ENCODE measurements around the gene REN.

REN gene

DNA sequence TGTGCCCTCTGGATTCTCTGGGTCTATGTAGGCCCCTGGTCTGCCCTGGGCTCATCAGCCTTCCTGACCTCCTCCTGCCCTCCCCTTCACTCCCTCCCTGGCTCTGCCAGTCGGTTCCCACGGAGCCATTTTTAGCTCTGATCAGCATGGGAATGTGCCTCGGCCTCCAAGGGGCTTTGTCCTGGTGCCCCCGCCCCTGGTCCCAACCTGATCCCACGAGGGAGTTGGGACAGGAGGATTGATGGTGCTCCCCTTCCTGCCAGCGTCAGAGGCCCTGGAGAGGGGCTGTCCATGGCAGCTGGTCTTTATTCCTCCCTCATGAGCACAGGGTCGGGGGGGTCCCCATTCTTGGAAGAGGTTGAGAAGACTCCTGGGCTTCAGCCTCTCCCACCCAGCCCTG, 39.2 kb downstream of the REN start:
- no peak for DNase-seq
- in situ Hi-C loops (cut with HindIII; ENCODE audit: low pct_ligation_motif_present, low pct_unique_long_range_greater_than_20kb, low sequenced_read_pairs): loop anchor here (25.0 kb wide), 1 partner anchor 265 kb away; the partner anchor contains the start of gene SNRPE

DNA sequence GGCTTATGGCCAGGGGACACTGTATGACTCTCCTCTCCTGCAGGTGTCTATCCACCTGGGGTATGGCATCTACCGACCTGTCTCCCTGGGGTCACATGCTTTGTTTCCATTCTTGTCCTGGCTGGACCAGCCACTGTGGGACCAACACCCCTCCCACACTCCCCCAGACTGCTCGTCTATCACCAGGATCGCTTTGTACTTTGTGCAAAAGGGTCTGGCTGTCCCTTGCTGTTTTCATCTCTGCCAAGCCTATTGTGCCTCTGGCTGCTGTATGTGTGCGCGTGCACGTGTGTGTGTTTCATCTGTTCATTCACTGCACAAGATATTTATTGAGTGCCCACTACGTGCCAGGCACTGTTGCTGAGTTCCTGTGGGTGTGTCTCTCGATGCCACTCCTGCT, 39.8 kb downstream of the REN start:
- no peak for DNase-seq
- in situ Hi-C loops (cut with HindIII; ENCODE audit: low pct_ligation_motif_present, low pct_unique_long_range_greater_than_20kb, low sequenced_read_pairs): loop anchor here (25.0 kb wide), 1 partner anchor 264 kb away; the partner anchor contains the start of gene SNRPE

DNA sequence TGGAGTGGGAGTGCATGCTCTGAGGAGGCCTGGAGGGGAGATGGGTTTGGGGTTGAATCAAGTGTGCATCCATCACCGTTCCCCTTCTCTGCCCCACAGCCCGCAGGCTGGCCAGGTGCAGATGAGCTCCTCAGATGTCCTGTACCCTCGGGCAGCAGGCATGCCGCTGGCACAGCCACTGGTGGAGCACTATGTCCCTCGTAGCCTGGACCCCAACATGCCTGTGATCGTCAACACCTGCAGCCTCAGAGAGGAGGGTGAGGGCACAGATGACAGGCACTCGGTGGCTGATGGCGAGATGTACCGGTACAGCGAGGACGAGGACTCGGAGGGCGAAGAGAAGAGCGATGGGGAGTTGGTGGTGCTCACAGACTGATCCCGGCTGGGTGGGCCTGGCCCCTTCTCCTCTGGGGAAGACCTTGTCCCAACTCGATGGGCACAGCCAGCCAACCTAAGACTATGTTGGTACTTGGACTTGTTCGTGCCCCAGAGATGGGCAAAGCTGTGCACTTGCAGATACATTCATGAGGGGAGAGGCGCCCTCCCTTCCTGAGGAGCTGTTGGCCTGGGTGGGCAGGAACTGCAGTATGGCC, 40.3 kb downstream of the REN start:
- in situ Hi-C loops (cut with HindIII; ENCODE audit: low pct_ligation_motif_present, low pct_unique_long_range_greater_than_20kb, low sequenced_read_pairs): loop anchor here (25.0 kb wide), 1 partner anchor 264 kb away; the partner anchor contains the start of gene SNRPE
- DNase-seq: no peak

DNA sequence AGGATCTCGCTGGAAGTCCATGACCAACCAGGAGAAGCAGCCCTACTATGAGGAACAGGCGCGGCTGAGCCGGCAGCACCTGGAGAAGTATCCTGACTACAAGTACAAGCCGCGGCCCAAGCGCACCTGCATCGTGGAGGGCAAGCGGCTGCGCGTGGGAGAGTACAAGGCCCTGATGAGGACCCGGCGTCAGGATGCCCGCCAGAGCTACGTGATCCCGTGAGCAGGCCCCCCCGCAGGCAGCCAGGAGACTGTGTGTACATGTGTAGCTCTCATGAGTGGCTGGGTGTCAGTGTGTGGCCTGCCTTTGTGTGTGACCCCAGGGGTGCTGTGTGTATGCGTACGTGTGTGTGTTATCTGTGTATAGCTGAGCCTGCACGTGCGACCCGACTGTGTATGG, 41.5 kb downstream of the REN start:
- DNase-seq: no peak
- in situ Hi-C loops (cut with HindIII; ENCODE audit: low pct_ligation_motif_present, low pct_unique_long_range_greater_than_20kb, low sequenced_read_pairs): loop anchor here (25.0 kb wide), 1 partner anchor 262 kb away; the partner anchor contains the start of gene SNRPE

DNA sequence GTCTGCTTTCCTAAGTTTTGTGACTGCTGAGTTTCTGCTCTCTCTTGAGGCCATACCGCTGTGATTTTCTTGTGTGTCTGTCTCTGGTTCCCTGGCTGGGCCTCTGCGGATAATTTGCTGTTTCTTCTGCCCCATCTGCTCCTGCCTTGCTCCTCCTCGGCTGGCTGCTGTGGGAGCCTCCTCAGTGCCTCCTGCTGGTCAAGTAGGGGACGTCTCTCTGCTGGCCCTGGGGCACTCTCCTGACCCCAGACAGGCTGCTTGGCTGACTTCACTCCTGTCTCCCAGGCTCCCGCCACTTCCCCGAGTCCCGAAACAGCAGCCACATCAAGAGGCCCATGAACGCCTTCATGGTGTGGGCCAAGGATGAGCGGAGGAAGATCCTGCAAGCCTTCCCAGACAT, 42.8 kb downstream of the REN start:
- DNase-seq: peak; percentile 16
- in situ Hi-C loops (cut with HindIII; ENCODE audit: low pct_ligation_motif_present, low pct_unique_long_range_greater_than_20kb, low sequenced_read_pairs): no loop called here

DNA sequence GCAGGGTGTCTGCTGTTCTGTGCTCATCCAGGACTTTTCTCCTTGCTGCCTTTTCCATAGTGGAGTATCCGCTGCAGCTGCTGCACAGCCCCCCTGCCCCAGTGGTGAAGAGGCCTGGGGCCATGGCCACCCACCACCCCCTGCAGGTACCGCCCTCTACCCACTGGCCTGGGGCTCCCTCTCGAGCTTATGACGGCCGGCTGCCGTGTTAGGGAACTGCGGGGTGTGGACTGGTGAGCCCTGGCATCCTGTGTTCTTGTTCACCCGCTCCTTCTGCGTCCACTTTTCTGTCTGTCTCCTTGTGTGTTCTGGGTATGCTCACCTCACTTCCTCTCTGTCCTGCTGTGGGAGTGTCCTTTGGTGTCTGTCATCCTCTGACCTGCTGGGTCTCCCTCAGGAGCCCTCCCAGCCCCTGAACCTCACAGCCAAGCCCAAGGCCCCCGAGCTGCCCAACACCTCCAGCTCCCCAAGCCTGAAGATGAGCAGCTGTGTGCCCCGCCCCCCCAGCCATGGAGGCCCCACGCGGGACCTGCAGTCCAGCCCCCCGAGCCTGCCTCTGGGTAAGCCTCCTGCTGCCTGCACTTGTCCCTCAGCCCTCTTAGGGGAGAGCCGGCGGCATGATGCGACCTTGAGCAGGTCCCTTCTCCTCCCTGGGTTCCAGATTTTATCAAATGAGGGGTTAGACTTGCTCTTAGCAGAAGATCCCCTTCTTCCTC, 44.1 kb downstream of the REN start:
- DNase-seq: no peak
- in situ Hi-C loops (cut with HindIII; ENCODE audit: low pct_ligation_motif_present, low pct_unique_long_range_greater_than_20kb, low sequenced_read_pairs): no loop called here

DNA sequence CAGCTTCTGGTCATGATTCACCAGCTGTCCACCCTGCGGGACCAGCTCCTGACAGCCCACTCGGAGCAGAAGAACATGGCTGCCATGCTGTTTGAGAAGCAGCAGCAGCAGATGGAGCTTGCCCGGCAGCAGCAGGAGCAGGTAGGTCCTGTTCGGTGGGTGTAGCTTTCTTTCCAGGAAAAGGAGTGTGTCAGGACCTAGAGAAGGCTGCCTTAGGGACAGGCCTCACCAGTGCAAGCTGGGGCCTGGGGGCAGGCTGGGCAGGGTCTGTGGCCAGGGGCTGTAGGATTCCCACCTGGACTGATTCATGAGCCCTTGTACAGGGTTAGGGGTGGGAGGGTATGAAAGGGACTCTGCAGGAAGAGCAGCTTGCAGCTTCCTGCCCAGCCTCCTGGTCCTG, 49.6 kb downstream of the REN start:
- in situ Hi-C loops (cut with HindIII; ENCODE audit: low pct_ligation_motif_present, low pct_unique_long_range_greater_than_20kb, low sequenced_read_pairs): no loop called here
- DNase-seq: no peak

DNA sequence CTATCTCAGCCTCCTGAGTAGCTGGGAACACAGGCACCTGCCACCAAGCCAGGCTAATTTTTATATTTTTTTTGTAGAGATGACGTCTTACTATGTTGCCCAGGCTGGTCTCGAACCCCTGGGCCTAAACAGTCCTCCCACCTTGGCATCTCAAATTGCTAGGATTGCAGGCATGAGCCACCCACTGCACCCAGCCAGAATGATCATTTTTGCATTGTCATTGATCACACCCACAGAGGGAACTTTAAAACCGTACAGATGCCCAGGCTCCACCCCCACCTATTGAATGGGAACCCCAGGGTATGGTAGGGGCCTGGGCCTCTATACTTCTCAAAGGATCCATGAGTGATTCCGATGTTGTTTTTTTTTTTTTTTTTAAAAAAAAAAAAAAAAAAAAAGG, 51.0 kb downstream of the REN start:
- in situ Hi-C loops (cut with HindIII; ENCODE audit: low pct_ligation_motif_present, low pct_unique_long_range_greater_than_20kb, low sequenced_read_pairs): no loop called here

DNA sequence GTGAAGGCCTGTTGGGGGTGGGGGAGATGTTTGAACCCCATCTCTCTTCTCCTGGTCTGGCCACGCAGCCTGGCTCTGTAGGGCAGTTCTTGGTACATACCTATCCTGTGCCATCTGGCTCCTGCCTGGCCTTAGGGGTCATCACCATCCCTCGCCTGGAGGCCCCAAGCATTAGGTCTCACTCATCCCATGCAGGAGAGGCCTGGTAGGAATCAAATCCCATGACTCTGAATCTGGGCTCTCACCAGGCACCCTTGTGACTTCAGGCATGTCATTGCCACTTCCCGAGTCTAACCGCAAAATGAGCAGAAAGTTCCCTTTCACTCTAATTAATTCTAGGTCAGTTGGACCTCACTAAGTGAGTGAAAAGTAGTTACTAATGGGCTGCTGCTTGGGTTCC, 51.5 kb downstream of the REN start:
- no peak for DNase-seq
- in situ Hi-C loops (cut with HindIII; ENCODE audit: low pct_ligation_motif_present, low pct_unique_long_range_greater_than_20kb, low sequenced_read_pairs): no loop called here

More for the DNA sequence above, 51.0 kb downstream of the REN start:
- no peak for DNase-seq

DNA sequence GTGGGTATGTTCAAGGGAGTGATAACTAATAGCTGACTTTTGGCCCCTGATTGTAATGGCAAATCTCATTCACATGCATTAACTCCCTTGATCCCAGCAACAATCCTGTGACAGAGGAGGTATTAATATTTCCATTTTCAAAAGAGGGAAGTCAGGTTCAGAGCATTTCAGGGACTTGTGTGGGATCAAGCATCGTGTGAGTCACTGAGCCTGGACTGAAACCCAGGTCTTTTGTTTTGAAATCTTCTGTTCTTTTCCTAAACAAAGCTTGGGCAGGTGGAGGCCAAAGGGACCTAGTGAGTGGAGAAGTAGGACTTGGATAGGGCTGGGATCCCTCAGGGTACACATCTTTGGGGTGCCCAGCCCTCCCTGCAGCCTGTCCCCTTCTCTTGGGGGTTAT, 52.2 kb downstream of the REN start:
- in situ Hi-C loops (cut with HindIII; ENCODE audit: low pct_ligation_motif_present, low pct_unique_long_range_greater_than_20kb, low sequenced_read_pairs): no loop called here
- DNase-seq: no peak

DNA sequence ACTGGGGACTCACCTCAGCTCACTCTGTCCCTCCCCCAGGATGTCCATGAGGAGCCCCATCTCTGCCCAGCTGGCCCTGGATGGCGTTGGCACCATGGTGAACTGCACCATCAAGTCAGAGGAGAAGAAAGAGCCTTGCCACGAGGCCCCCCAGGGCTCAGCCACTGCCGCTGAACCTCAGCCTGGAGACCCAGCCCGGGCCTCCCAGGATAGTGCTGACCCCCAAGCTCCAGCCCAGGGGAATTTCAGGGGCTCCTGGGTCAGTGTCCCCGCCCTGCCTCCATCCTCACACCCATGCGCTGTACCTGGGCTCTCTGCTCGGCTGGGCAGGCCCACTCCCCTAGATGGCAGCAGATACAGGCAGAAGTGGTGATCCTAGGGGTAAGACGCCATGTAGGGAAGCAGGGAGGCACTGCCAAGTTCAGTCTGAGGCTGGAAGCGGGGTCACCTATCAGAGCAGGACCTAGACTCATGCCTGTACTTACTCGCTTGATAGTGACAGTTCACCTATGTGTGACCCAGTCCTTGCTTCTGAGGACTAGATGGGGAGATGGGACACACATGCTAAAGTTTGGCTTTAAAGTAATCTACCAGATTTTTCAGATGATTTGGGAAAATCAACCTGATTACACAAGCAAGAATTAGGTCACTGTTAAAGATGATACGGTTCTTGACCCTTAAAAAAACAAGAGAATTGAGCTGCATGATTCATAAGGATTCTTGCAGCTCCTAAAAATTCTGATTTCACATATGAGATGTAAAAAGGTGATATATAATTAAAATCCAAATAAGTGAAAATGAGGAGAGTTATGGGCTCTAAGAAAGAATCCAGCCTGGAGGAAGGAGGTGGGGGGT, 53.0 kb downstream of the REN start:
- DNase-seq: no peak
- in situ Hi-C loops (cut with HindIII; ENCODE audit: low pct_ligation_motif_present, low pct_unique_long_range_greater_than_20kb, low sequenced_read_pairs): no loop called here

DNA sequence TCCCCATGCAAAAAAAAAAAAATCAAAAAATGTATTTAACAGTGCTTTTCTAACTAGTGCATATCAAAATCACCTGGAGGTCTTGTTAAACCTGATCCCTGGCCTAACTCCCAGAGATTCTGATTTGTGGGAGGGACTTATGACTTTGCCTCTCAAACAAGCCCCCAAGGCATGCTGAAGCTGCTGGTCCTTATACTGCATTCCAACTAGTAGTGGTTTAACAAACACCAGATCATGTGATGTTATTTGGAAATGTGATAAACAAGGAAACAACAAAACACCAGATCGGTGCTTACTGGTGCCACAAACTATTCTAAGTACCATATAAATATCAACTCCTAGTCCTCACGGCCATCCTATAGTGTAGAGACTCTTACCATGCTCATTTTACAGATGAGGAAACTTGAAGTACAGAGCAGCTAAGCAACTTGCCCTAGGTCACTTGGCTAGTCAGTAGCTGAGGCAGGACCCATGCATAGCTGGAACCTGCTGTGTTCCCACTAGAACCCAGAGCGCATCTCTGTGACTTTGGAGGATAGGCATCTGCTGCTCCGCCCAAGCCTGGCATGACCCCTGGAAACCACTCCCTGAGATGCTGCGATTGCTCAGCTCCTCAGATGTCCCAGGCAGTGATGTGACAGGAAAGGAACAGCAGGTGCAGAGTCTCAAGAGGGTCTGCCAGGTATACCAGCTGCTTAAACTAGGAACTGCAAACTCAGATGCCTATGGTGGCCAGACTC, 55.1 kb downstream of the REN start:
- DNase-seq: no peak
- in situ Hi-C loops (cut with HindIII; ENCODE audit: low pct_ligation_motif_present, low pct_unique_long_range_greater_than_20kb, low sequenced_read_pairs): no loop called here

DNA sequence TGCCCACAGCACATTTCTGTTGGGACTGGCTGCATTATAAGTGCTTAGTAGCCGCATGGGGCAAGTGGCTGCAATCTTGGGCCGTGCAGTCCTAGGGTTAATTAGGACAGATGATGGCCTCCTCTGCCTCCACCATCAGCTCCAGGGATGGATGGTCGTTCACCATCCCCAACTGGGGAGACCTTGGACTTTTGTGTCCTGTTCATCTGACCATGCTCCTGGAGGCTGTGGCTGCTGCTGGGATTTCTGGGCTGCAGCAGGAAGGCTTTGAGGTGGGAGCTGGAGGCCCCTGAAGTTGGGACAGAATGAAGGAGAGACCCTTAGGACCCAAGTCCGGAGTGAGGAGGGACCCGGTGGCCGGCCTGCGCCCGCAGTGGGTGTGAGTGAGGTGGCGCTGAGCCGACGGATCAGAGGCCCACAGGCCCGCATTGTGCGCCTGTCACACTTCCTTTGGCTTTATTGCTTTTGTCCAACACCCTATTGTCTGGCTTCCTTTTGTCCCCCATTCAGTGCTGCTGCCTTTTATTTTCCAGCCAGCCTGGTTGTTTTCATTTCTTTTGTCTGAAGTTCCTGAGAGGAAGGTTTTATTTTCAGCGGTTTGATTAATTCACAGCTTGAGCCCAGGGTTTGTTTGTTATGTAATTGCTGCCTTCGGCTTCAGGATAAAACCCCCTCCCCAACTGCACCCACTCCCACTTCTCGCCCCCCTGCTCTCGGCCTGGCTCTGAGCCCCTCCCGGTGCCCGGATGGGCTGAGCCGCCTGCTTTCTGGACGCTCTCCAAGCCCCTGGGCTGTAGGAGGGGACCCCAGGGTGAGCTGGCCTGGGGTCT, 57.6 kb downstream of the REN start:
- in situ Hi-C loops (cut with HindIII; ENCODE audit: low pct_ligation_motif_present, low pct_unique_long_range_greater_than_20kb, low sequenced_read_pairs): no loop called here
- no peak for DNase-seq

DNA sequence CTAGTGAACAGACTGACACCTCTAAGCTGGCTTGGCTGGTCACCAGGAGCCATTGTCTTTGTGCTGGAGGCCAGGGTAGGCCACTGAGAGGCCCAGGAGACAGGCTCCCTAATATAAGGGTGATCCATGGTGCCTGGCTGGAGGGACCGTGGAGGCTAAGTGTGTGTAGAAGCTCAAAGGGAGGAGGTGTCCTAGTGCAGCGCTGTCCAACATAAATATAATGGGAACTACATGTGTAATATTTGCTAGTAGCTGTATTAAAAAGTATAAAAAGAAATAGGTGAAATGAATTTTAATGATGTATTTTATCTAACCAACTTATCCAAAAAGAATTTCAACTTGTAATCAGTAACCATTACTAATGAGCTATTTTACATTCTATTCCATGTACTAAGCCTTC, 58.2 kb downstream of the REN start:
- in situ Hi-C loops (cut with HindIII; ENCODE audit: low pct_ligation_motif_present, low pct_unique_long_range_greater_than_20kb, low sequenced_read_pairs): no loop called here
- no peak for DNase-seq

DNA sequence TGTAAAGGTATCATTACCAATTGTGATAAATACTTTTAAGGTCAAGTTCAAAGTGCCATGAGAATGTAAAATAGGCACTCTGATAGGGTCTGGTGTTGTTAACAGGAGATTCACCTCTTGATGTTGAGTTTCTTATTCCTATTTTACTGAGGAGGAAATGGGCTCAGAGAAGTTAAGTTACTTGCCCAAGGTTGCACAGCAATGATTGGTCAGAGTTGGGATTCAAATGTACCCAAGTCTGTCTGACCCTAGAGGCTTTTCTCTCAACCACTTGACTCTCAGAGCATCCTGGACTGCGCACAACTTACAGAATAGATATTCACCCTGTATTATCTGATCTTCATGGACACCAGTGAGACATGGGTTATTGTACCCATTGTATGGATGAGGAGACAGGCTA, 59.3 kb downstream of the REN start:
- no peak for DNase-seq
- in situ Hi-C loops (cut with HindIII; ENCODE audit: low pct_ligation_motif_present, low pct_unique_long_range_greater_than_20kb, low sequenced_read_pairs): no loop called here

DNA sequence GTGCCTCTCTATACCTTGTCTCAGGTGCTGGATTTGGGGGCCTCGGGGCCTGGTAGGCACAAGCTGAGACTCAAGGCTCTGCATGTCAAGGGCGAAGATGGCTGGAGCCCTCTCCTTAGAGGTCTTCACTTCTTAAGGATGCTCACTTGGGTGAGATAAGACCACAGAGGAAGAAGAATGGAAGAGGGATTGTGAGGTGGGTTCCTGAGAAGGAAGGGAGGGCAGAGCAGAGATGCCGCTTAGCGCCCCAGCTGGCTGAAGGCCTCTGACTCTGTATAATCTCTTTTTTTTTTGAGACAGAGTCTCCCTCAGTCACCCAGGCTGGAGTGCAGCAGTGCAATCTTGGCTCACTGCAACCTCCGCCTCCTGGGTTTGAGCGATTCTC, 61.0 kb downstream of the REN start:
- in situ Hi-C loops (cut with HindIII; ENCODE audit: low pct_ligation_motif_present, low pct_unique_long_range_greater_than_20kb, low sequenced_read_pairs): no loop called here
- DNase-seq: no peak
